Glomerular visceral epithelial cell (primary cell): ENCODE measurements around the gene ELOF1.

Source experiments
- DNase-seq: peaks from one replicate; pipeline ENCODE4 v3.0.0-alpha.2; 2016; ENCODE audit errors: extremely low spot score

Gene ELOF1

GRCh38 chr19:11535792-11536595, 23.0 kb downstream of the ELOF1 start:
- peak; percentile 90 for DNase-seq

DNA sequence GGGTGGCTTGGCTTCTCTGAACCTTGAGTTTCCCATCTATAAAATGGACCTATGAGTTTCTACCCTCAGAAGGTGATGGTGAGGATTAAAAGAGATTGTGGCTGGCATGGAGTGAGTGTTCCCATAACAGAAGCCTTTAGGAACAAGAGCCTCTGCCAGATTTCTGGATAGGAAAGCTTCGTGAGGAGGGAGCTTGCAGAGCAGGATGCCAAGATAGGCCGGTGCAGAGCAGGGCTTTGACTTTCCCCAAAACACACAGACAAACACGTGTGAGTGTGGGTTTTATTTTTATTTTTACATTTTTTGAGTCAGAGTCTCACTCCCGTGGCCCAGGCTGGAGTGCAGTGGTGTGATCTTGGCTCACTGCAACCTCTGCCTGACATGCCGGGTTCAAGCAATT, 24.1 kb downstream of the ELOF1 start:
- no peak for DNase-seq

- DNase-seq: no peak
These were observed 24.5 kb downstream of the ELOF1 start for GRCh38 chr19:11534538-11534937.

DNA sequence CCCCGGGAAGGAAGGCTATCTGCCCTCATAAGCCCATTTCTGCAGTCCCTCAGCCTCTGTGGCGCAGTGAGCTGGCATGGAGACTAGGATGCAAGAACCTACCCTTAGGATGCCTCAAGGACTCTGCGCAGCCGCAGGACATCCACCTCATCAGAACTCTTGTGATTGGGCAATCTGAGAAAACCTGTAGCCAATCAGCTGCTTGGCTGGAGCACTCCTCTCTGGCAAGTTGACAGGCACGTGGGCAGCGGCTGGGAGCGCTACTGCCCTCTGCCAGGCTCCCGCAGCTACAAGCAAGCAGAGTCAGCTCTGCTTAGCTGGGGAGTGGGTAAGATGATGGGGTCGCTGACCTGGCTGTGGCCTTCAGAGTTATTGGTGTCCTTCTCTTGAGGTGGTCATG, 28.6 kb downstream of the ELOF1 start:
- DNase-seq: peak; percentile 43

- peak; percentile 99 for DNase-seq
These were observed 30.3 kb downstream of the ELOF1 start, which contains the start of gene ECSIT for GRCh38 chr19:11528551-11529341. Gene ECSIT, minus strand, starts transcription at chr19:11529134. Its CDS starts 9,964 bp downstream, at chr19:11519170.

GRCh38 chr19:11519138-11519537, 39.9 kb downstream of the ELOF1 start:
- no peak for DNase-seq

GRCh38 chr19:11513946-11514345, 45.1 kb downstream of the ELOF1 start:
- no peak for DNase-seq

DNA sequence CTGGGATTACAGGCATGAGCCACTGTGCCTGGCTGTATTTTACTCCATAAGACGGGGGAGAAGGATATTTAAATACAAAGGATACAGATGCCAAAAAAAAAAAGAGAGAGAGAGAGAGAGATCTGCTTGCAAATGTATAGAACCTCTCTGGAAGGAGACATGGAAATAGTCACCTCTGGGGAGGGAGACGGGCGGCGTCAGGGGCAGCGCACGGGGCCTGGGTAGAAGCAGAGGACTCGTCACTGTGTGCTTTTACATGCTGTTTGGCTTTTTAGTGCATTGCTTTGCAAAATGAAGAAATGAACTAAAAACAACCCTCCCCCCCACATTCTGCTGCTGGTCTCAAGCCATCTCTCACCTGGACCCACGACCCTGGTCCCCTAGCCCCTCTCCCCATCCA, 48.6 kb downstream of the ELOF1 start:
- no peak for DNase-seq

- no peak for DNase-seq
These were observed 51.5 kb downstream of the ELOF1 start for GRCh38 chr19:11507370-11508078.

- no peak for DNase-seq
These were observed 52.1 kb downstream of the ELOF1 start for GRCh38 chr19:11506967-11507366.

DNA sequence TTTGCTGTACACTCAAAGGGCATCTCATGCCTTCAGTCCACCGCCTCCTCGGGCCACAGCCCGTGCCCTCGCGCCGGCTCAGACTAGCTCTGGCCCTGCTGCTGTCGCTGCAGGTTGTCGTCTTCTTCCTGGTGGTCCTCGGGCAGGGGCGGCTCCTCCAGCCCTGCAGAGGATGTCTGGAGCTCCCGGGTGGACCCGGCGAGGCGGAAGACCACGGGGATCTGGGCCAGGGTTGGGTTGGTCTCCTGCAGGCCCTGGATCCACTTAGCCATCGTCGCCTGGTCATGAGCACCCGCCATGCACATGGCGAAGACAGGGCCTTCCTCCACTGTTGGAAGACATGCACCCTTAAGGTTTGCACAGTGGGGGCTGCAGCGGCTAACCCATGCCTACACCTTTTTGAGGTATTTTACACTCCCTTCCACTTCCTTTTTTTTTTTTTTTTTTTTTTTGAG, 52.9 kb downstream of the ELOF1 start:
- DNase-seq: no peak

GRCh38 chr19:11505504-11506100, 53.4 kb downstream of the ELOF1 start, which contains the start of gene ZNF653:
Gene ZNF653, minus strand, starts transcription at chr19:11505839. Its CDS starts 53 bp downstream, at chr19:11505786.
- DNase-seq: peak; percentile 96

DNA sequence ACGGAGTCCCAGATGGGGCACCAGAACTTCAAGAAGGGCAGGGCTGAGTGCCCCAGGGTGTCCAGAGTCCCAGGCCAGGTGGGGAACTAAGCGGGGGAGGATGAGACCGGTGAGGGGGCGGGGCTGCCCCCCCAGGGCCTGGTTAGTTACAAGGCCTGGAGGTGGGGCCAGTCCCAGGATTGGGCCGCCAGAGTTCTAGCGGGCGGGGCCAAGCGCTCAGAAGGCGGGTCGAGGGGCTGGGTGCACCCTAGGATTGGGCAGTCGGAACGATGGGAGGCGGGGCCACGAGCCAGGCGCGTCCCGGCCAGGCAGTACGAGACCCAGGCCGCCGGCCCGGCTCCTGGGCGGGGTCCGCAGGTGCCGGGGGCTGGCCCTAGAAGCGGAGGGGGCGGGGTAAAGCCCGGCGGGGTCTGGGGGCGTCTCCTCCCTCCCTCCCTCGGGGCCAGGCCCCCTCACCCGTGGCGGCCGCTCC, 54.0 kb downstream of the ELOF1 start:
- DNase-seq: peak; percentile 98

GRCh38 chr19:11504502-11505031, 54.5 kb downstream of the ELOF1 start:
- DNase-seq: no peak
